ENCODE measurements around the gene RTL10.

RTL10 gene

DNA sequence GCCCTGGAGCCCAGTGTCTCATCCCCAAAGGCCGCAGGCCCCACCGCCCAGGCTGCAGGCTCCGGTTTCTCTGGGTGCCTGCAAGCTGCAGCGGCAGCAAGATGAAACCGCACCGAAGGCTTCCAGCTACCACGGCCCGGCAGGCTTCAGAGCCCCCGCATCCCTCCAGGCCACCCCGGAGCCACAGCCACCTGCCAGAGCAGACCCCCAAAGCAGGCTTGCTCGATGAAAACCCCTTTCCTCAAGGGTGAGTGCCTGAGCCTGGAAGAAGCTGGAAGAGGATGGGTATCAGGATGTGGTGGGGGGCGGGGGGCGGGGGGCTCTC lies 24.5 kb upstream of the RTL10 start:
- DNase-seq (ENCODE audit: low read depth) = no peak
- TF ChIP-seq, protein P1, sequence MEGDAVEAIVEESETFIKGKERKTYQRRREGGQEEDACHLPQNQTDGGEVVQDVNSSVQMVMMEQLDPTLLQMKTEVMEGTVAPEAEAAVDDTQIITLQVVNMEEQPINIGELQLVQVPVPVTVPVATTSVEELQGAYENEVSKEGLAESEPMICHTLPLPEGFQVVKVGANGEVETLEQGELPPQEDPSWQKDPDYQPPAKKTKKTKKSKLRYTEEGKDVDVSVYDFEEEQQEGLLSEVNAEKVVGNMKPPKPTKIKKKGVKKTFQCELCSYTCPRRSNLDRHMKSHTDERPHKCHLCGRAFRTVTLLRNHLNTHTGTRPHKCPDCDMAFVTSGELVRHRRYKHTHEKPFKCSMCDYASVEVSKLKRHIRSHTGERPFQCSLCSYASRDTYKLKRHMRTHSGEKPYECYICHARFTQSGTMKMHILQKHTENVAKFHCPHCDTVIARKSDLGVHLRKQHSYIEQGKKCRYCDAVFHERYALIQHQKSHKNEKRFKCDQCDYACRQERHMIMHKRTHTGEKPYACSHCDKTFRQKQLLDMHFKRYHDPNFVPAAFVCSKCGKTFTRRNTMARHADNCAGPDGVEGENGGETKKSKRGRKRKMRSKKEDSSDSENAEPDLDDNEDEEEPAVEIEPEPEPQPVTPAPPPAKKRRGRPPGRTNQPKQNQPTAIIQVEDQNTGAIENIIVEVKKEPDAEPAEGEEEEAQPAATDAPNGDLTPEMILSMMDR (IDR thresholded peaks at IDR 0.05; ENCODE audit: low read depth, low read length, missing control alignments) = no peak
- no peak overlapping the region for H3K4me3 ChIP-seq (ENCODE audit: low read depth, low read length)

DNA sequence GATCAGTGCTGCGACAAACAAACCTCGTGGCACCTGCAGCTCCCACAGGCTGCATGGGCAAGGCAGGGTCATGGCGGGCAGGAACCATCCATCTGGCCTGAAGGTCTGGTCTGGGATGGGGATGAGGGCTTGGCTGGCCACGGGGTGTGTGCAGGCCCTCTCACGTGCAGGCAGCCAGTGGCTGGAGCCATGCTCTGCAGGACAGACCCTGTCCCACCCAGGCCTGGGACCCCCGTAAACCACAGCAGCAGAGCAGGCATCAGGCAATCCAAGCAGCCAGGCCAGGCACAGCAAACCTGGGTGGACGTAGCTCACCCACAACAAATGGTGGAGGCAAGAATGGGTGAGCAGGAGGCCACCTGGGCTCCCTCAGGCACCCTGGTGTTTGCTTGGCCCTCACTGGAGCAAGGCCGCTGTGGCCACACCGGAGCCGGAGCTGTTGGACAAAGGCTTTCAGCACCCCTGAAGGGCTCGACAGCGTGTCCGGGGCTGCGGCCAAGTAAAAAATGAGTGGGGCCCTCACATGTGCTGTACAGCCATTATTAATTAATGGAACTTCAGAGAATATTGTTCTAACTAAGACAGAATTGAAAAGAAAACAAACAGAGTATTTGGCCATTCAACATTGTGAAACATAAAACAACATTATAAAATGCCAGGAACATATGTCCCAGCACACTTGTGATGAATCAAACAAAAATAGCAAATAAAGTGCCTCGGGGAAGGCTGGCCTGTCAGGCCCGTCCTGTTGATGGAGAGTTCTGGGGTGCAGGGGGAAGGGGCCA lies 24.0 kb upstream of the RTL10 start:
- TF ChIP-seq, protein P1 (IDR thresholded peaks at IDR 0.05; ENCODE audit: low read depth, low read length, missing control alignments) = no peak
- DNase-seq (ENCODE audit: low read depth) = no peak
- H3K4me3 ChIP-seq (ENCODE audit: low read depth, low read length) = no peak overlapping the region

DNA sequence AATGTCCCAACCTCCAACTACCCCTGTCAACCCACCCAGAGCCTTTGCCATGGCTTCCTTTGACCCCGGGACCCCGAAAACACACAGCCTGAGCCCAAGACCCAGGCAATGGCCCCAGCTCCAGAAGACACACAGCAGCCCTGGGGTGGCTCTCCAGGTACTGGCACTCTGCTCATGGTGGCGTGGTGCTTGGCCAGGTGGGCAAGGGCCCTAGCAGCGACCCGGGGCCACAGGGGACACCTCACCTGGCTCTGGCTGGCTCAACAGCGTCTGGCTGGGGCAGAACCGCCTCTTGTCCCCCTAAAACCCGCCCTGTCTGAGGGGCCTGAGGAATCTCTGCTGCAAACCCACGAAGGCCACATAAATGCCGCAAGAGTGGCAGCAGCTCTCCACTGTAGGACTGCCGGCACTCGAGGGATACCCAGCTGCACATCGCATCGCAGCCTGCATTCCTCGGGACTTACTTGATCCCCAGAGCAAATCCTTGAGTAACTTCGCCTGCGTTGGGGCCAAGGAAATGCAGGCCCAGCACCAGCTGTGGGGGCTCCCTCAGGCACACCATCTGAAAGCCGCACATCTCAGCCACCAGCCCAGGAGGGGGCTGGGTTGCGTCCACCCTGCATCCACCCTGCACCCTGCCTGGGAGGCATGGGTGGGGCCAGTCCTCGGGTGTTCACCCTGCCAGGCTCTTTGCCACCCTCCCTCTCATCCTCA lies 23.1 kb upstream of the RTL10 start:
- TF ChIP-seq, protein P1 (IDR thresholded peaks at IDR 0.05; ENCODE audit: low read depth, low read length, missing control alignments) = no peak
- H3K4me3 ChIP-seq (ENCODE audit: low read depth, low read length) = no peak overlapping the region
- no peak for DNase-seq (ENCODE audit: low read depth)

DNA sequence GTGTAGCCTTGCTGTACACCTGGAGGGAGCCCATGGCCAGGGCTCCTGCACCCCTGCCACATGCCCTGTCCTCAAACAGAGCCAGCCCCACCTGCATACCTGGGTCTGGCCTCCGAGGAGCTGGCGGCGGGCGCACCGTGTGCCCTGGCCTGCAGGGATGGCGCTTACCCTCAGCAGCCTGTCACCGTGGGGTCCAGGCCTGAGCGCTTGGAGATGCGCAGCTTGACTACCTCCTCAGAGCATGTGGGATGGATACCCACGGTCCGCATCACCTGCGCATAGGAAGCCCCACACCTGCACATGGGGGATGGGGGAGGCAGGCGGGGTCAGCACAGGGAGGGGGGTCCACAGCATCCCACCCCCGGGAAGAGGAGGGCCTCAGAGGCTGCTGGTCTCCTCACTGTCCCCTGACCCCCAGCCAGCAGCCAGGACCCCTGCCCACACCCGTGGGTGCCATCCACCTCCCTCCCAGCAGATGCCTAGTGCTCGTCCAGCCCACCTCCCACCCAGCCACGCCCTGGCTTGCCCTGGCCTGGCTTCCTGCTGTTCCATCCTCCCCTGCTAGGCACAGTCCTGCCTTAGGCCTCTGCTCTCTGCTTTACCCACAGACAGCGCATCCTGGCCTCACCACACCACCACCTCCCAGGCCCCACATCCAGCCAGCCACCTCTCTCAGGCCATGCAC lies 22.4 kb upstream of the RTL10 start:
- no peak overlapping the region for H3K4me3 ChIP-seq (ENCODE audit: low read depth, low read length)
- TF ChIP-seq, protein P1 (IDR thresholded peaks at IDR 0.05; ENCODE audit: low read depth, low read length, missing control alignments) = no peak
- no peak for DNase-seq (ENCODE audit: low read depth)

DNA sequence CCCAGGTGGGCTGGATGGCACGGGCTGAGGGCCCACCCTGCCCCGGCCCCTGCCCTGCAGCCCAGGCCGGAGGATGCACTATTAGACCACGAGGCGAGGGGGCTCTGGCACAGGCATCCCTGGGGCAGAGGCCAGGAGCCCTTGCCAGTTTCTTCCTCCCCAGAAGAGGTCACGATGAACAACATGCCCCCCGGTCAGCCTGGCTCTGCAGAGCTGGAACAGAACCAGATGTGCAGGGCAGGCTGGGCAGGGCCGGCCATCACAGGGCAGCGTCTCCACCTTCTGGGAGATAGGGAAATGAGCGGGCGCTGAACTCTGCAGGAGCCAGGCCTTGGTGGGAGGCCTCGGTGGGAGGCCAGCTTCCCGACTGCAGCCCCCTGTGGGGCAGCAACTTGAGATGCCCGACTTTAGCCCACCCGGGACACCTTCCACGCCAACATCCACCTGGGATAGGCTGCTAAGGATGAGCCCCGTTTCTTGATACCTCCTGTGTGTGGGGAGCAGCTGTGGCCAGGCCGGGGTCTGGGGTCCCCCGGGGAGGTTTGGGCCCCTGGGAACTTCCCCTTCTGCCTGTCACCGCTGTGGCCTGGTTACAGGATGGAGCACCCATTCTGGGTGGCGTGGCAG lies 21.8 kb upstream of the RTL10 start:
- DNase-seq (ENCODE audit: low read depth) = no peak
- H3K4me3 ChIP-seq (ENCODE audit: low read depth, low read length) = no peak overlapping the region
- TF ChIP-seq, protein P1 (IDR thresholded peaks at IDR 0.05; ENCODE audit: low read depth, low read length, missing control alignments) = no peak

DNA sequence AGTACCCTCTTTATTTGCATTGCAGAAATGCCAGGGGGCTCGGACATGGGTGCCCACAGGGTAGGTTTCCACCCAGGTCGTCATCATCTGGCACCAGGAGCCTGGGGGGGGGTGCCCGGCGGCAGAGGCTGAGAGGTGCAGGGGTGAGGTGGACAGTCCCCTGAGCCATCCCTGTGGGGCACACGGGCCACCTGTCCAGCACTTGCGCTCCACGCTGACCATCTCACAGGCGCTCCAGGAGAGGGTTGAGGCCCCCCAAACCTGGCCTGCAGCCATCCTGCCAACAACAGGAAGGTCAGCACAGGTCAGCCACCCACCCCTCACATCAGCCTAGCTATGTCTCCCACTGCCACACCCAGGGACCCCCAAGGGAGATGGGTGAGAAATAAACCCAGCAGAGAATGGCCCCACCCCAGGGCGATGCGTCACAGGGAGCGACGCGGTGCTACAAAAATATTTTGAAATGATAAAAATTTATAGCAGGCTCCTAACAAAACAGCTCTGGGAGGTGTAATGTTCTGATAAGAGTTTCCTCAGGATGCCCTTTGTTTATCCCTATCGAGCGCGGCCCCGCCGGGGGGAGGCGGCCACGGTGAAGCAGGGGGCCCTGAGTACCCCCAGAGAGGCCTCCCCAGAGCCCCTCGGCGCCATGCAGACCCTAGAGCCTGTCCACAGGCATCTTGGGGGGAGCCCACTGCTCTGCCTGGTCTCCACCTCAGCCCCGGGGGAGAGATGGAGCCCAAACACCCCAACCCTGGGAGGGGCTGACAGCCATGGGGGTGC lies 21.0 kb upstream of the RTL10 start:
- no peak for DNase-seq (ENCODE audit: low read depth)
- H3K4me3 ChIP-seq (ENCODE audit: low read depth, low read length) = no peak overlapping the region
- TF ChIP-seq, protein P1 (IDR thresholded peaks at IDR 0.05; ENCODE audit: low read depth, low read length, missing control alignments) = no peak
